OCI-LY3 (cell line): ENCODE results near the gene CHMP5.

Experiments
- H2AFZ ChIP-seq: fragments of 200-600, 300-600 bp; shearing (Covaris generic); 2 replicates; pipeline ENCODE4 v1.6.0; 2014; ENCODE audit warnings: antibody characterized with exemption, low read depth, low read length
- H3K27ac ChIP-seq: fragments of 200-600, 300-600 bp; sonication (generic); 2 replicates; pipeline ENCODE4 v1.5.1; 2014; ENCODE audit warnings: mild to moderate bottlenecking, low read length, moderate library complexity, mixed read lengths
- H3K27me3 ChIP-seq: fragments of 200-600, 300-600 bp; sonication (generic); 2 replicates; pipeline ENCODE4 v1.6.1; 2014; ENCODE audit warnings: low read depth, low read length, mixed read lengths
- H3K36me3 ChIP-seq: fragments of 200-600, 300-600 bp; sonication (generic); replicated peaks from 2 replicates; pipeline ENCODE3; 2014; ENCODE audit warnings: low read depth, low read length, mixed read lengths
- H3K4me1 ChIP-seq: fragments of 300-600, 200-600 bp; sonication (generic); 2 replicates; pipeline ENCODE4 v1.6.1; 2014; ENCODE audit warnings: low read length, mixed read lengths
- H3K4me2 ChIP-seq: fragments of 200-600, 300-600 bp; sonication (generic); 2 replicates; pipeline ENCODE4 v1.6.1; 2014; ENCODE audit warnings: low read length, mixed read lengths
- H3K4me3 ChIP-seq: fragments of 300-600, 200-600 bp; sonication (generic); 2 replicates; pipeline ENCODE4 v1.5.1; 2014; ENCODE audit warnings: antibody characterized with exemption, mild to moderate bottlenecking, low read length, moderate library complexity
- H3K79me2 ChIP-seq: fragments of 300-600, 200-600 bp; shearing (Covaris generic); 2 replicates; pipeline ENCODE4 v1.6.1; 2014; ENCODE audit warnings: mild to moderate bottlenecking, low read length, mixed read lengths
- H3K9ac ChIP-seq: fragments of 300-600, 200-600 bp; shearing (Covaris generic); 2 replicates; pipeline ENCODE4 v1.6.0; 2014; ENCODE audit warnings: mild to moderate bottlenecking, low read length, moderate library complexity
- H3K9me3 ChIP-seq: fragments of 200-600, 300-600 bp; shearing (Covaris generic); 2 replicates; pipeline ENCODE4 v1.6.1; 2014; ENCODE audit warnings: low read length, mixed read lengths; ENCODE audit not compliant: insufficient read depth
- H4K20me1 ChIP-seq: fragments of 200-600, 300-600 bp; sonication (generic); 2 replicates; pipeline ENCODE4 v1.6.1; 2016; ENCODE audit warnings: low read length, mixed read lengths; ENCODE audit not compliant: insufficient read depth
- EZH2phosphoT487 ChIP-seq: fragments of 200-600 bp; shearing (Covaris generic); IDR thresholded peaks from 2 replicates; pipeline ENCODE4 v1.6.1; 2018; ENCODE audit warnings: antibody characterized with exemption, mixed run types, low read depth
- TF ChIP-seq, protein P1 (sequence below): fragments of 200-600, 300-600 bp; sonication (generic); IDR thresholded peaks from 2 replicates; pipeline ENCODE4 v1.5.1; 2014; ENCODE audit warnings: antibody characterized with exemption, low read length, low read depth

The CHMP5 gene

DNA sequence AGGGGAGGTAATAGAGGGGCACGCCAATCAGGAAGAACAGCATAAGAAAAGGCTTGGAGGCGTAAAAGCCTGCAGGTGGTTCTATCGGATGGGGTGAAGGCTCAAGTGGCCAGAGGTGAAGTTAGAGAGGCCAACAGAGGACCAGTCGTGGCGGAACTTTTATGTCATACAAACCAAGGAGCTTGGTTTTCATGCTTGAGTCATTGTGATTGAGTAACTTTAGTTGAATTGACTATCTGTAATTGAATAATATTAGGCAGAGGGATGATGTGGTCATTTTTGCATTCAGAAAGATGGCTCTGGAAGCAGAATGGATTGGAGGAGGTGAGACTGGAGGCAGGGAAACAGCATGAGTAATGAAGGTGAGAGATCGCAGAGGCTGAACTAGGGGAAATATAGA, 32.0 kb upstream of the CHMP5 start:
- 0 out of 2 replicates have a peak, but pooled peaks cover 3% of the 10 kb centered on the region for H3K27me3 ChIP-seq
- H4K20me1 ChIP-seq, result no peaks in the 10 kb centered on the region
- TF ChIP-seq, protein P1, sequence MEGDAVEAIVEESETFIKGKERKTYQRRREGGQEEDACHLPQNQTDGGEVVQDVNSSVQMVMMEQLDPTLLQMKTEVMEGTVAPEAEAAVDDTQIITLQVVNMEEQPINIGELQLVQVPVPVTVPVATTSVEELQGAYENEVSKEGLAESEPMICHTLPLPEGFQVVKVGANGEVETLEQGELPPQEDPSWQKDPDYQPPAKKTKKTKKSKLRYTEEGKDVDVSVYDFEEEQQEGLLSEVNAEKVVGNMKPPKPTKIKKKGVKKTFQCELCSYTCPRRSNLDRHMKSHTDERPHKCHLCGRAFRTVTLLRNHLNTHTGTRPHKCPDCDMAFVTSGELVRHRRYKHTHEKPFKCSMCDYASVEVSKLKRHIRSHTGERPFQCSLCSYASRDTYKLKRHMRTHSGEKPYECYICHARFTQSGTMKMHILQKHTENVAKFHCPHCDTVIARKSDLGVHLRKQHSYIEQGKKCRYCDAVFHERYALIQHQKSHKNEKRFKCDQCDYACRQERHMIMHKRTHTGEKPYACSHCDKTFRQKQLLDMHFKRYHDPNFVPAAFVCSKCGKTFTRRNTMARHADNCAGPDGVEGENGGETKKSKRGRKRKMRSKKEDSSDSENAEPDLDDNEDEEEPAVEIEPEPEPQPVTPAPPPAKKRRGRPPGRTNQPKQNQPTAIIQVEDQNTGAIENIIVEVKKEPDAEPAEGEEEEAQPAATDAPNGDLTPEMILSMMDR, result no peak
- no peak for TF ChIP-seq EZH2phosphoT487
- H3K4me3 ChIP-seq, result no peak overlapping the region
- no peak overlapping the region for H3K27ac ChIP-seq
- no peak overlapping the region for H2AFZ ChIP-seq
- no peak overlapping the region for H3K9ac ChIP-seq
- no peak overlapping the region for H3K4me2 ChIP-seq
- H3K9me3 ChIP-seq, result no peaks in the 10 kb centered on the region
- peaks cover 18% of the 10 kb centered on the region for H3K4me1 ChIP-seq
- H3K79me2 ChIP-seq, result no peaks in the 10 kb centered on the region
- H3K36me3 ChIP-seq, result no peaks in the 10 kb centered on the region

DNA sequence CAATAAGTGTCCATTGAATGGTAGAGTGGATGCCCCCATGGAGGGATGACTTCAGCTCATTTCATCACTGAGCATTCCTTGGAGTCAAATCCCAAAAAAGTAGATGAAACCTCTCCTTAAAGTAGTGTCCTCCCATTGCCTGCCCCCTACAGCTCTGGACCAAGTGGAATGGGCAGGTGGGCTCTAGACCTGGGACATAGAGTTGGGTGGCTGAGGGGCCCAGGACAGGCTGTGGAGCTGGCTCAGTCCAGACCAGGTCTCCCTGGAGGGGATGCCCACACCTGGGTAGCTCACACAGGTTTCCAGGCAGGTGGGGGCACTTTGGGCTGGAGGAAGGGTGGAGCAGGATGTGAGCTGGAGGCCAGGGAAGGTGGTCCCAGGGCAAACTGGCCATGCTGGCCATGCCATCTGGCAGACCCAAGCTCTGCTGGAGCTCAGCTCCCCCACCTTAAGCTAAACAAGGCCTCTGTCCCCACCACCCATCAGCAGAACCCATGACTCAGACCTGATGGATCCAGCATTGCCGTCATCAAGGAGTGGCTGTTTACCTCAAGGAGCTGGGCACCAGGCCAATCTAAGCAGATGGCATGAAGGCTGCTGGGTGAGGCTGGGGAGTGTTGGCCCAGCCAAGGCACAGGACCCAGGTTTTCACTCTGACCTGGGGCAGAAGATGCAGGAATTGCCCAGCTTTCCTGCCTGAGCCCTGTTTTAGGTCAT, 31.1 kb upstream of the CHMP5 start:
- H3K4me3 ChIP-seq, result no peak overlapping the region
- H3K27me3 ChIP-seq, result 0 out of 2 replicates have a peak, but pooled peaks cover 3% of the 10 kb centered on the region
- H3K27ac ChIP-seq, result no peak overlapping the region
- H3K9ac ChIP-seq, result no peak overlapping the region
- no peaks in the 10 kb centered on the region for H3K9me3 ChIP-seq
- no peaks in the 10 kb centered on the region for H3K79me2 ChIP-seq
- no peaks in the 10 kb centered on the region for H4K20me1 ChIP-seq
- H2AFZ ChIP-seq, result no peak overlapping the region
- no peaks in the 10 kb centered on the region for H3K36me3 ChIP-seq
- TF ChIP-seq EZH2phosphoT487, result no peak
- TF ChIP-seq, protein P1, result no peak
- H3K4me2 ChIP-seq, result no peak overlapping the region
- peaks cover 9% of the 10 kb centered on the region for H3K4me1 ChIP-seq

DNA sequence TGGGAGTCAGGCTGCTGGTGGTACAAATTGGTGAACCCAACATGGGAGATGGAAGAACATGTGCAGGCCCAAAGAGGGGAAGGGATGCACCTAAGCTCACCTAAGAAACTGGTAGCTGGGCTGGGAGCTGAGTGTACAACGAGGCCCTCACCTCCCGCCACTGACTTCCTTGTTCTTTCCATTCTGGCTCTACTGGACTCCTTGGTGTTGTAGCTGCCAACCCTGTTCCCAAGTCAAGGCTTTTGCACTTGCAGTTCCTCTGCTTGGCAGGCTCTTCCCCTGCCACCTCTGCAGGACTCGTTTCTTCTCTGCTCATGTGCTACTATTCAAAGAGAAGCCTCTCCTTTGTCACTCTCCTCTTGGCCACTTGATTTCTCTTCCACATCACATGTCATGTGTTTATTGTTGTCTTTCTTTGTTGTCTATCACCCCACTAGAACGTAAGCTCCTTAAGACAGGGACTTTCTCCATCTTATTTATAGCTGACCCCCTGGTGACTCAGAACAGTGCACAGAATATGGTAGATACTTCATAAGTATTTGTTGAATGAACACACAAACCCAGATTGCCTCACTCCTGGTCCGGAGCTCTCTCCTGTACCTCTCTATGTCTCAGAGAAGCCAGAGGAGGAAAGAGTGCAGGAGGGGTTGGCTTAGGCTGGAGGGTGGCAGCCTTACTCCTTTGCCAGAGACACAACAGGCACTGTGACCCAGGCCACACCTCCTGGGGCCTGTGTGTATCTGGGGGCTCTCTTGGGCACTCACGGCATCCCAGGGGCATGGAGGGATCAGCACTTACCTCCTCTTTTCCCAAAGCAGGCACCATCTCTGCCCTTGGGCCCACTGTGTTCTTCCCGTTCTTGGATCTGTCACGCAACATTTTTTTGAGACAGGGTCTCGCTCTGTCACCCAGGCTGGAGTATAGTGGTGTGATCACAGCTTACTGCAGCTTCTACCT, 30.1 kb upstream of the CHMP5 start:
- H3K79me2 ChIP-seq, result no peaks in the 10 kb centered on the region
- 0 out of 2 replicates have a peak, but pooled peaks cover 3% of the 10 kb centered on the region for H3K27me3 ChIP-seq
- H2AFZ ChIP-seq, result no peak overlapping the region
- no peak overlapping the region for H3K27ac ChIP-seq
- H3K4me2 ChIP-seq, result no peak overlapping the region
- no peaks in the 10 kb centered on the region for H3K4me1 ChIP-seq
- H4K20me1 ChIP-seq, result no peaks in the 10 kb centered on the region
- TF ChIP-seq EZH2phosphoT487, result no peak
- TF ChIP-seq, protein P1, result no peak
- no peaks in the 10 kb centered on the region for H3K36me3 ChIP-seq
- no peak overlapping the region for H3K9ac ChIP-seq
- no peaks in the 10 kb centered on the region for H3K9me3 ChIP-seq
- H3K4me3 ChIP-seq, result no peak overlapping the region

DNA sequence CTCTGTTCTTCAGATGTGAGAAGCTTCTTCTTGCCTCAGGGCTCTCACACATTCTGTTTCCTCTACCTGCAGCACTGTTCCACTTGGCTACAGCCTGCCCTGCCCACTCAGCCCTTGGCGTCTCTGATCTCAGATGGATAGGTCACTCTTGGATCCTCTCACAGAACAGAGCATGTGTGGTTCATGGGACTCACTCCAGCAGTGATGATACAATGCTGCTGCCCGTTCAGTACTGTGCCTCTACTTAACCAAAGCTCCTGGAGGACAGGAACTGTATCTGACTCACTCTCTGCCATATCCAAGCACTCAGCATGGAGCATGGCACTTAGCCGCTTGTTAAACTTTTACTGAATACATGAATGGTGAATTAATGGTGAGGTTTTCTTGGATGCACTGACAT, 28.3 kb upstream of the CHMP5 start:
- Histone ChIP-seq H3K9me3 (no peaks in the 10 kb centered on the region), H2AFZ (no peak overlapping the region), H3K9ac (no peak overlapping the region), H4K20me1 (no peaks in the 10 kb centered on the region), H3K27me3 (0 out of 2 replicates have a peak, but pooled peaks cover 3% of the 10 kb centered on the region), H3K36me3 (no peaks in the 10 kb centered on the region), H3K27ac (no peak overlapping the region), H3K4me2 (no peak overlapping the region), H3K79me2 (no peaks in the 10 kb centered on the region), H3K4me1 (no peaks in the 10 kb centered on the region), H3K4me3 (no peak overlapping the region)
- no peak for TF ChIP-seq EZH2phosphoT487
- TF ChIP-seq, protein P1, result no peak
